ENCODE results near the gene RGS10. TPM values are rescaled to one million over a fixed set of nuclear protein-coding genes. Genes with fewer than 3 reads are reported as not detected.

Gene RGS10
- total RNA-seq, 1 experiment from 2014 or later = 46.0 TPM

- CTCF ChIA-PET = interaction anchor here (0.6 to 1.2 kb wide), 2 partner anchors 25 to 340 kb away, joined by 3 read pairs; no protein-coding TSS in a partner anchor
- intact Hi-C loops (cut with micrococcal nuclease; ENCODE audit: unreplicated experiment) = loop anchor here (1.0 to 5.0 kb wide), 4 partner anchors 18 to 344 kb away; no protein-coding TSS in a partner anchor
- Histone ChIP-seq H3K4me1 (replicated peaks; ENCODE audit: insufficient read depth) (peaks cover 31% of the 10 kb centered on the region), H3K36me3 (ENCODE audit: low read depth) (no peaks in the 10 kb centered on the region), H3K27me3 (ENCODE audit: insufficient read depth, low read depth) (no peaks in the 10 kb centered on the region), H3K9me3 (ENCODE audit: insufficient read depth, low read depth) (no peaks in the 10 kb centered on the region), H3K27ac (0 out of 2 replicates have a peak overlapping the region, but pooled peaks have one; percentile 12), H3K79me2 (ENCODE audit: low read depth) (peaks cover 42% of the 10 kb centered on the region), H2AFZ (peak overlapping the region; percentile 80), H3K4me2 (peak overlapping the region; percentile 87), H3K9me2 (ENCODE audit: insufficient read depth) (no peaks in the 10 kb centered on the region), H3F3A (ENCODE audit: insufficient read depth, low read depth) (peaks cover 6% of the 10 kb centered on the region; the same call in 1 of the 2 replicates), H3K4me3 (peak overlapping the region; percentile 77), H4K20me1 (ENCODE audit: insufficient read depth) (no peaks in the 10 kb centered on the region)
- TF ChIP-seq EZH2 (IDR thresholded peaks at IDR 0.05; ENCODE audit: low read depth) (no peak), CTCF (conservative IDR thresholded peaks at IDR 0.05) (no peak)
- POLR2A ChIA-PET (ENCODE audit: unreplicated experiment) = interaction anchor here (0.6 to 1.0 kb wide), 6 partner anchors 19 to 349 kb away, joined by 3 to 6 read pairs (median 4); no protein-coding TSS in a partner anchor
- BruUV-seq (replicated peaks) = TSS peak; percentile 35
- peak; percentile 23 to 41 for DNase-seq
These were observed 811 bp downstream of the RGS10 start for GRCh38 chr10:119541459-119542356.

- intact Hi-C loops (cut with micrococcal nuclease; ENCODE audit: unreplicated experiment) = loop anchor here (1.0 to 5.0 kb wide), 2 partner anchors 18 to 344 kb away; no protein-coding TSS in a partner anchor
- ChIA-PET POLR2A (ENCODE audit: unreplicated experiment) (interaction anchor here (0.6 to 0.7 kb wide), 2 partner anchors 16 to 139 kb away, joined by 3 read pairs; no protein-coding TSS in a partner anchor), CTCF (no interaction called here)
- Histone ChIP-seq H3K4me3 (peak overlapping the region; percentile 77), H3K4me1 (replicated peaks; ENCODE audit: insufficient read depth) (peaks cover 31% of the 10 kb centered on the region), H2AFZ (peak overlapping the region; percentile 80; the same call in 1 of the 2 replicates), H3K9me3 (ENCODE audit: insufficient read depth, low read depth) (no peaks in the 10 kb centered on the region), H4K20me1 (ENCODE audit: insufficient read depth) (no peaks in the 10 kb centered on the region), H3K9me2 (ENCODE audit: insufficient read depth) (no peaks in the 10 kb centered on the region), H3K27me3 (ENCODE audit: insufficient read depth, low read depth) (no peaks in the 10 kb centered on the region), H3K4me2 (peak overlapping the region; percentile 87), H3K79me2 (ENCODE audit: low read depth) (peaks cover 44% of the 10 kb centered on the region), H3K27ac (no peak overlapping the region), H3K36me3 (ENCODE audit: low read depth) (no peaks in the 10 kb centered on the region), H3F3A (ENCODE audit: insufficient read depth, low read depth) (peaks cover 6% of the 10 kb centered on the region; the same call in 1 of the 2 replicates)
- no TSS peak for BruUV-seq (replicated peaks)
- peak in 1 of 2 experiments; percentile 37 for DNase-seq
- TF ChIP-seq EZH2 (IDR thresholded peaks at IDR 0.05; ENCODE audit: low read depth) (no peak), CTCF (conservative IDR thresholded peaks at IDR 0.05) (no peak)
These were observed 1.5 kb downstream of the RGS10 start for GRCh38 chr10:119541046-119541445.

- CTCF ChIA-PET = interaction anchor here (0.5 kb wide), 1 partner anchor 224 kb away, joined by 3 read pairs; no protein-coding TSS in a partner anchor
- Histone ChIP-seq H4K20me1 (ENCODE audit: insufficient read depth) (no peaks in the 10 kb centered on the region), H3K9me3 (ENCODE audit: insufficient read depth, low read depth) (no peaks in the 10 kb centered on the region), H3K4me3 (no peak overlapping the region), H2AFZ (no peak overlapping the region), H3K79me2 (ENCODE audit: low read depth) (peaks cover 49% of the 10 kb centered on the region), H3K27ac (no peak overlapping the region), H3F3A (ENCODE audit: insufficient read depth, low read depth) (peaks cover 6% of the 10 kb centered on the region; the same call in 1 of the 2 replicates), H3K27me3 (ENCODE audit: insufficient read depth, low read depth) (no peaks in the 10 kb centered on the region), H3K4me1 (replicated peaks; ENCODE audit: insufficient read depth) (peaks cover 31% of the 10 kb centered on the region), H3K9me2 (ENCODE audit: insufficient read depth) (no peaks in the 10 kb centered on the region), H3K4me2 (peak overlapping the region; percentile 87; the same call in 1 of the 2 replicates), H3K36me3 (ENCODE audit: low read depth) (no peaks in the 10 kb centered on the region)
- BruUV-seq (replicated peaks) = no TSS peak
- no peak for DNase-seq
- intact Hi-C loops (cut with micrococcal nuclease; ENCODE audit: unreplicated experiment) = loop anchor here (5.0 kb wide), 1 partner anchor 343 kb away; no protein-coding TSS in a partner anchor
- POLR2A ChIA-PET (ENCODE audit: unreplicated experiment) = no interaction called here
- TF ChIP-seq EZH2 (IDR thresholded peaks at IDR 0.05; ENCODE audit: low read depth) = no peak
- TF ChIP-seq CTCF (conservative IDR thresholded peaks at IDR 0.05) = no peak
These were observed 2.5 kb downstream of the RGS10 start for GRCh38 chr10:119540038-119540437.
